Keratinocyte (primary cell): ENCODE data around the gene FAM135A. TPM values are rescaled to one million over a fixed set of nuclear protein-coding genes. Genes with fewer than 3 reads are reported as not detected.
"Not testable (repeated sequence)": the region's sequence is repeated elsewhere in the genome, so short reads cannot be mapped to it uniquely, and the experiment has no call there.

Experiments
- DNase-seq: peaks from one replicate; pipeline ENCODE4 v3.0.0-alpha.2; 2011; ENCODE audit warnings: low read depth, missing footprints, low spot score
- FAIRE-seq: peaks from 2 replicates; lab custom pipeline; 2011; peaks lifted over from hg19 to GRCh38; lab: Jason Lieb, UNC
- H2AFZ ChIP-seq: 2 replicates; pipeline ENCODE4 v1.6.0; 2012; ENCODE audit warnings: low read length, control low read depth, inconsistent platforms; ENCODE audit not compliant: control insufficient read depth
- H3K27ac ChIP-seq: 2 replicates; pipeline ENCODE4 v1.5.1; 2011; ENCODE audit warnings: low read length; ENCODE audit not compliant: control insufficient read depth, insufficient read depth
- H3K27me3 ChIP-seq: 3 replicates; pipeline ENCODE4 v1.6.0; 2011; ENCODE audit warnings: low read length; ENCODE audit not compliant: control insufficient read depth, insufficient read depth; ENCODE audit errors: extremely low read depth
- H3K36me3 ChIP-seq, 2 experiments: 2 replicates in 1 of 2; 3 replicates in 1 of 2; pipeline ENCODE4 v1.5.1; 2011; ENCODE audit warnings: low read length in 2 of 2, mild to moderate bottlenecking in 1 of 2; ENCODE audit not compliant: control insufficient read depth in 2 of 2, insufficient read depth in 2 of 2; ENCODE audit errors: extremely low read depth in 1 of 2
- H3K4me1 ChIP-seq: 3 replicates; pipeline ENCODE4 v1.5.1; 2011; ENCODE audit warnings: low read length; ENCODE audit not compliant: control insufficient read depth, insufficient read depth; ENCODE audit errors: extremely low read depth
- H3K4me2 ChIP-seq: 3 replicates; pipeline ENCODE4 v1.6.0; 2011; ENCODE audit warnings: low read depth, low read length; ENCODE audit not compliant: control insufficient read depth, insufficient read depth; ENCODE audit errors: extremely low read depth
- H3K4me3 ChIP-seq, 3 experiments: fragments of 200-600 bp in 1 of 3; sonication (generic) in 1 of 3; 2 replicates in 2 of 3; 3 replicates in 1 of 3; pipeline ENCODE4 v1.5.1; 2011 to 2016; ENCODE audit warnings: low read length in 3 of 3, mild to moderate bottlenecking in 3 of 3, control low read depth in 2 of 3, inconsistent platforms in 1 of 3, low read depth in 1 of 3, mixed read lengths in 1 of 3, mixed run types in 1 of 3, moderate library complexity in 1 of 3; ENCODE audit not compliant: control insufficient read depth in 2 of 3, insufficient read depth in 2 of 3; ENCODE audit errors: extremely low read depth in 1 of 3
- H3K79me2 ChIP-seq: 2 replicates; pipeline ENCODE4 v1.6.0; 2012; ENCODE audit warnings: low read length; ENCODE audit not compliant: control insufficient read depth, insufficient read depth
- H3K9ac ChIP-seq: 3 replicates; pipeline ENCODE4 v1.6.0; 2011; ENCODE audit warnings: low read length; ENCODE audit not compliant: control insufficient read depth, insufficient read depth; ENCODE audit errors: extremely low read depth
- H3K9me1 ChIP-seq: 3 replicates; pipeline ENCODE4 v1.6.0; 2011; ENCODE audit warnings: low read length; ENCODE audit not compliant: control insufficient read depth, insufficient read depth; ENCODE audit errors: extremely low read depth
- H3K9me3 ChIP-seq: 2 replicates; pipeline ENCODE4 v1.5.1; 2012; ENCODE audit warnings: low read depth, low read length; ENCODE audit not compliant: control insufficient read depth
- H4K20me1 ChIP-seq: 3 replicates; pipeline ENCODE4 v1.6.0; 2011; ENCODE audit warnings: low read length; ENCODE audit not compliant: control insufficient read depth, insufficient read depth; ENCODE audit errors: extremely low read depth
- CTCF ChIP-seq, 3 experiments: IDR thresholded peaks in 1 of 3; conservative IDR thresholded peaks in 1 of 3; optimal IDR thresholded peaks in 1 of 3; 2 replicates in 2 of 3; 3 replicates in 1 of 3; pipeline versions ENCODE3 to v1.5.1; 2011; ENCODE audit warnings: low read length in 3 of 3, mild to moderate bottlenecking in 3 of 3, moderate library complexity in 2 of 3, control low read depth in 1 of 3, inconsistent platforms in 1 of 3; ENCODE audit not compliant: insufficient read depth in 2 of 3; ENCODE audit errors: extremely low read depth in 1 of 3
- EZH2 ChIP-seq: IDR thresholded peaks from one replicate; pipeline ENCODE4 v1.6.1; 2012; ENCODE audit warnings: inconsistent platforms, mild to moderate bottlenecking, low read length, moderate library complexity
- dilution Hi-C: fragments of 300-500 bp; cut with MboI; formaldehyde crosslinking; loops from one replicate; pipeline ENCODE4 v1.7.0; 2020; ENCODE audit warnings: low sequenced_read_pairs; ENCODE audit not compliant: extremely low pct_ligation_motif_present
- polyA plus RNA-seq, 5 experiments: library from polyadenylated mRNA; depleted of rRNA in 3 of 5; stranded (reverse) in 3 of 5; stranded (forward) in 1 of 5; unstranded in 1 of 5; fragments of >200 nt; gene quantifications; 1 replicate in 1 of 5; 2 replicates in 3 of 5; 3 replicates in 1 of 5; pipeline versions ENCODE4 v1.2.1 to v1.2.3, GENCODE V29; 2011 to 2012; ENCODE audit warnings: missing spikeins in 2 of 5, low read depth in 1 of 5, low replicate concordance in 1 of 5

Gene FAM135A
- polyA plus RNA-seq, 1 donor (not counting 4 experiments of a cell fraction or from before 2014, with no cell fraction given): 21.3 TPM

DNA sequence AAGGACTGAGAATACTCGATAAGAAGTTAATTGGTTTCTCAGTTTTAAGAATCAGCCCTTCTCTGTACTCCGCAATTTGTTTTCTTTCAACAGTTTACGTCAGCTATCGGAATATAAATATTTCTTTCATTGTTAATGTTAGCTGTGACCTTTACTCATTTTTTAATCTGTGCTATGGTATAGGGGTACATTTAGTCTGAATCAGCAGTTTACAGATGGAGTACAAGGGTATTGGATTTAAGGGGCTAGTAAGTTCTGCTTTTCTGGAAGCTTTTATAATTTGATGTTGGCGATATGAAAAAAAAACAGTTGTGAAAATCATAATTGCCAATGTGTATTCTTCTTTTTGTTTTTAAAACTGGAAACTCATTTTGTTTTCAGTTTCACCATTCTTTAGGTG lies 23.0 kb downstream of the FAM135A start:
- Histone ChIP-seq H2AFZ (no peak overlapping the region), H3K9me1 (no peaks in the 10 kb centered on the region), H3K36me3 (peaks cover 1% of the 10 kb centered on the region in 2 experiments), H3K27ac (no peak overlapping the region), H3K4me3 (no peak overlapping the region), H4K20me1 (no peaks in the 10 kb centered on the region), H3K9me3 (no peaks in the 10 kb centered on the region), H3K4me2 (no peak overlapping the region), H3K4me1 (no peaks in the 10 kb centered on the region), H3K27me3 (no peaks in the 10 kb centered on the region), H3K9ac (no peak overlapping the region), H3K79me2 (no peaks in the 10 kb centered on the region)
- dilution Hi-C loops: no loop called here
- TF ChIP-seq EZH2 (no peak), CTCF (optimal IDR thresholded peaks at IDR 0.05 in 1 of 3, IDR thresholded peaks at IDR 0.05 in 1 of 3, conservative IDR thresholded peaks at IDR 0.05 in 1 of 3; ENCODE audit: extremely low read depth in 1 of 3, insufficient read depth in 2 of 3, low read length in 3 of 3) (no peak)
- FAIRE-seq: no peak
- DNase-seq: no peak

GRCh38 chr6:70445001-70445400 lies 31.7 kb downstream of the FAM135A start:
- Histone ChIP-seq H3K9me3 (peaks cover 4% of the 10 kb centered on the region), H3K27me3 (no peaks in the 10 kb centered on the region), H2AFZ (no peak overlapping the region), H3K4me1 (no peaks in the 10 kb centered on the region), H3K4me3 (no peak overlapping the region), H3K36me3 (peaks cover 0 to 1% of the 10 kb centered on the region in 2 experiments), H3K79me2 (no peaks in the 10 kb centered on the region), H3K27ac (no peak overlapping the region), H3K9ac (no peak overlapping the region), H4K20me1 (no peaks in the 10 kb centered on the region), H3K4me2 (no peak overlapping the region), H3K9me1 (no peaks in the 10 kb centered on the region)
- DNase-seq (no peak), FAIRE-seq (no peak)
- no peak for TF ChIP-seq EZH2
- TF ChIP-seq CTCF (optimal IDR thresholded peaks at IDR 0.05 in 1 of 3, IDR thresholded peaks at IDR 0.05 in 1 of 3, conservative IDR thresholded peaks at IDR 0.05 in 1 of 3; ENCODE audit: extremely low read depth in 1 of 3, insufficient read depth in 2 of 3, low read length in 3 of 3): no peak
- dilution Hi-C loops: no loop called here

GRCh38 chr6:70447343-70448070 lies 34.2 kb downstream of the FAM135A start:
- H2AFZ ChIP-seq, H3K9me1 ChIP-seq, H3K79me2 ChIP-seq, DNase-seq, H3K9ac ChIP-seq, FAIRE-seq, H3K4me3 ChIP-seq, H4K20me1 ChIP-seq, H3K4me1 ChIP-seq, H3K36me3 ChIP-seq, H3K4me2 ChIP-seq, H3K27ac ChIP-seq, dilution Hi-C loops, H3K27me3 ChIP-seq, H3K9me3 ChIP-seq: not testable (repeated sequence)

GRCh38 chr6:70453899-70454298 lies 40.6 kb downstream of the FAM135A start:
- FAIRE-seq, H3K79me2 ChIP-seq, H3K4me2 ChIP-seq, H3K36me3 ChIP-seq, H4K20me1 ChIP-seq, H3K27me3 ChIP-seq, H3K9me1 ChIP-seq, H3K4me3 ChIP-seq, H3K9ac ChIP-seq, H3K27ac ChIP-seq, dilution Hi-C loops, H3K9me3 ChIP-seq, DNase-seq, H2AFZ ChIP-seq, H3K4me1 ChIP-seq: not testable (repeated sequence)
